Measurements from ENCODE around the gene SLC2A6. TPM values are rescaled to one million over a fixed set of nuclear protein-coding genes. Genes with fewer than 3 reads are reported as not detected.

SLC2A6 gene
- total and polyA plus RNA-seq, 11 donors, result 1.8 to 10.4 (median 3.2) TPM

DNA sequence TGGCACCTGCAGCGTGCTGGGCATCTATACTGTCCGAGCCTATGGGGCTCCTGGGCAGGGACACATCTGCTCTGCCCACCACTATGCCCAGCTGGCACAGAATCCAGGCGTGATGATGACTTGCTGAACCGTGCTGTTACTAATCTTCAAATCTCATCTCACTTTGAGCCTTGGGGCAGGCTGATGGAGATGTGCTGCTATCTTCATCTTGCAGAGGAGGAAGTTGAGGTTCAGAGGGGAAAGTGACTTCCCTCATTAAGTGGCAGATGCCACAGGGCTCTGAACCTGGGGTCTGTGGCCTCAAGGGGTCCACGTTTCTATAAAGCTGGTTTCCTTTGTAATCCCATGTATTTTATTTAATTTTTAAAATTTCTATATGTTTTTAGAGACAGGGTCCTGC lies 4.7 kb downstream of the SLC2A6 start:
- H3K27ac ChIP-seq, result no peak overlapping the region
- TF ChIP-seq POLR2A (IDR thresholded peaks at IDR 0.05) (no peak), CTCF (IDR thresholded peaks at IDR 0.05) (no peak)
- DNase-seq, result no peak
- H3K9me3 ChIP-seq, result no peaks in the 10 kb centered on the region
- ATAC-seq, result no peak
- 79 to 92% (median 83%) methylated on average over 5 of the region's 5 CpGs for WGBS, 4 donors
- peaks cover 0 to 64% (median 10%) of the 10 kb centered on the region in 12 donors for H3K4me1 ChIP-seq
- H3K27me3 ChIP-seq, result no peaks in the 10 kb centered on the region
- H3K4me3 ChIP-seq, result no peak overlapping the region
- peaks cover 0 to 50% (median 3%) of the 10 kb centered on the region in 9 donors for H3K36me3 ChIP-seq
- intact Hi-C loops (cut with DNase I), result no loop called here

- H3K4me1 ChIP-seq, result peaks cover 0 to 61% (median 9%) of the 10 kb centered on the region in 12 donors
- DNase-seq (no peak), ATAC-seq (no peak)
- H3K4me3 ChIP-seq, result no peak overlapping the region
- no peaks in the 10 kb centered on the region for H3K27me3 ChIP-seq
- H3K36me3 ChIP-seq, result peaks cover 0 to 50% (median 3%) of the 10 kb centered on the region in 9 donors
- intact Hi-C loops (cut with DNase I), result no loop called here
- no peaks in the 10 kb centered on the region for H3K9me3 ChIP-seq
- TF ChIP-seq CTCF (IDR thresholded peaks at IDR 0.05) (no peak), POLR2A (IDR thresholded peaks at IDR 0.05) (no peak)
- H3K27ac ChIP-seq, result no peak overlapping the region
- WGBS, 4 donors, result 80 to 94% (median 92%) methylated on average over 1 to 20 of the region's 20 CpGs
These were observed 5.2 kb downstream of the SLC2A6 start for GRCh38 chr9:133473743-133474142.

DNA sequence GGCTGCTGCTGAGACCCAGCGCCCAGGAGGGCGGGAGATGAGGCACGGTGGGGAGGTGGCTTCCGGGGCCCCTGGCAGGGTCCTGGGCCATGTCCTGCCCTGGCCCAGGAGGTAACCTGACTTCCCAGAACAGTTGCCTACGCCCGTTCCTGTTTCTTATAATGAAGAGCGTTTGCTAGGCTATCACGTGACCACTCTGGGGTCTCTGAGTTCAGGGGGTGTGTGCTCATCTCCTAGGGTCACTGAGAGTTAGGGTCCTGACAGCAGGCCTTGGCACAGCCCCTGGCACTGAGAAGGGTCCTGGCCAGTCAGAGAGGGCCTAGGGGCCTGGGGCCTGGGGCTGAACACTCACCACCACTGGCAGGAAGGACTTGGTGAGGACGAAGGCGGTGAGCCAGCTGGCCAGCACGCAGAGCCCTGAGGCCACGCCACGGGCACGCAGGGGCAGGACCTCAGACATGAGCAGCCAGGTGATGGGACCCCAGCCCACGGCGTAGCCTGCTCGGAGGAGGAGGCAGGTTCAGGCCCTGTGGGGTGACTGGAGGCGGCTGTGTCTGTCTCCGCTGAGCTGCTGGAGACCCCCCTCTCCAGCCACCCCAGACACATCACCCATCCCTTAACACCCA lies 6.0 kb downstream of the SLC2A6 start:
- DNase-seq (no peak), ATAC-seq (no peak)
- Histone ChIP-seq H3K27me3 (no peaks in the 10 kb centered on the region), H3K36me3 (peaks cover 0 to 50% (median 3%) of the 10 kb centered on the region in 9 donors), H3K4me1 (peaks cover 0 to 53% (median under 1%) of the 10 kb centered on the region in 12 donors), H3K27ac (no peak overlapping the region), H3K9me3 (no peaks in the 10 kb centered on the region), H3K4me3 (no peak overlapping the region)
- intact Hi-C loops (cut with DNase I), result no loop called here
- 85 to 90% (median 86%) methylated on average over 6 to 19 of the region's 19 CpGs for WGBS, 4 donors
- no peak for TF ChIP-seq CTCF (IDR thresholded peaks at IDR 0.05)
- no peak for TF ChIP-seq POLR2A (IDR thresholded peaks at IDR 0.05)

- Histone ChIP-seq H3K36me3 (peaks cover 0 to 50% (median 3%) of the 10 kb centered on the region in 9 donors), H3K27me3 (no peaks in the 10 kb centered on the region), H3K4me3 (no peak overlapping the region), H3K9me3 (no peaks in the 10 kb centered on the region), H3K4me1 (peaks cover 0 to 47% (median 0%) of the 10 kb centered on the region in 12 donors), H3K27ac (no peak overlapping the region)
- no peak for ATAC-seq
- DNase-seq, result no peak
- TF ChIP-seq POLR2A (IDR thresholded peaks at IDR 0.05), result no peak
- TF ChIP-seq CTCF (IDR thresholded peaks at IDR 0.05), result no peak
- intact Hi-C loops (cut with DNase I), result no loop called here
- WGBS, 4 donors, result 87 to 91% (median 89%) methylated on average over 10 to 11 of the region's 11 CpGs
These were observed 6.6 kb downstream of the SLC2A6 start for GRCh38 chr9:133472277-133472645.

Data from heart left ventricle (tissue), 16 donors.